GM06990 (cell line): ENCODE measurements around the gene HMCN2.

Experiments
- DNase-seq: peaks from one replicate; pipeline ENCODE4 v3.0.0-alpha.2; 2011; ENCODE audit not compliant: insufficient read length; ENCODE audit errors: extremely low read depth
- H3K27me3 ChIP-seq: replicated peaks from 2 replicates; pipeline ENCODE4 v1.6.0; 2011; ENCODE audit warnings: low read length; ENCODE audit not compliant: control insufficient read depth, insufficient read depth
- H3K36me3 ChIP-seq: 2 replicates; pipeline ENCODE4 v1.5.1; 2011; ENCODE audit warnings: low read length; ENCODE audit not compliant: control insufficient read depth, insufficient read depth
- H3K4me3 ChIP-seq: replicated peaks from 2 replicates; pipeline ENCODE4 v1.5.1; 2011; ENCODE audit warnings: low read depth, mild to moderate bottlenecking, control low read depth, low read length
- CTCF ChIP-seq: IDR thresholded peaks from 2 replicates; pipeline ENCODE4 v1.5.1; 2011; ENCODE audit warnings: low read length, control low read depth, mild to moderate bottlenecking, inconsistent platforms; ENCODE audit not compliant: insufficient read depth, poor library complexity, severe bottlenecking

HMCN2 gene

GRCh38 chr9:130476151-130476730 is 210.7 kb downstream of the HMCN2 start:
- H3K36me3 ChIP-seq = no peaks in the 10 kb centered on the region
- no peak overlapping the region for H3K4me3 ChIP-seq
- no peaks in the 10 kb centered on the region; the same call in none of the 2 replicates for H3K27me3 ChIP-seq
- DNase-seq = no peak
- TF ChIP-seq CTCF = no peak

GRCh38 chr9:130477564-130477963 is 212.0 kb downstream of the HMCN2 start:
- H3K4me3 ChIP-seq = no peak overlapping the region
- no peak for DNase-seq
- no peak for TF ChIP-seq CTCF
- no peaks in the 10 kb centered on the region for H3K36me3 ChIP-seq
- H3K27me3 ChIP-seq = no peaks in the 10 kb centered on the region; the same call in 1 of the 2 replicates

- no peaks in the 10 kb centered on the region; the same call in 1 of the 2 replicates for H3K27me3 ChIP-seq
- no peak overlapping the region for H3K4me3 ChIP-seq
- no peak for TF ChIP-seq CTCF
- no peak for DNase-seq
- H3K36me3 ChIP-seq = no peaks in the 10 kb centered on the region
Observed at GRCh38 chr9:130478152-130478551, 212.6 kb downstream of the HMCN2 start.

GRCh38 chr9:130478736-130479575 is 213.4 kb downstream of the HMCN2 start:
- no peak for TF ChIP-seq CTCF
- Histone ChIP-seq H3K36me3 (no peaks in the 10 kb centered on the region), H3K4me3 (no peak overlapping the region), H3K27me3 (no peaks in the 10 kb centered on the region; the same call in 1 of the 2 replicates)
- no peak for DNase-seq

- Histone ChIP-seq H3K36me3 (no peaks in the 10 kb centered on the region), H3K4me3 (no peak overlapping the region), H3K27me3 (no peaks in the 10 kb centered on the region; the same call in 1 of the 2 replicates)
- no peak for DNase-seq
- no peak for TF ChIP-seq CTCF
Observed at GRCh38 chr9:130479587-130479986, 214.0 kb downstream of the HMCN2 start.
